ENCODE measurements around the gene NOSTRIN.
"Not testable (repeated sequence)": the region's sequence is repeated elsewhere in the genome, so short reads cannot be mapped to it uniquely, and the experiment has no call there.

NOSTRIN gene

GRCh38 chr2:168790226-168790902 lies 12.1 kb upstream of the NOSTRIN start:
- DNase-seq, result no peak

- DNase-seq, result not testable (repeated sequence)
Measured at GRCh38 chr2:168791140-168791539, 11.3 kb upstream of the NOSTRIN start.

GRCh38 chr2:168793596-168793995 lies 8.8 kb upstream of the NOSTRIN start:
- DNase-seq, result no peak

GRCh38 chr2:168794968-168795367 lies 7.5 kb upstream of the NOSTRIN start:
- DNase-seq, result no peak

GRCh38 chr2:168796090-168796577 lies 6.3 kb upstream of the NOSTRIN start:
- no peak for DNase-seq

- DNase-seq, result no peak
Measured at GRCh38 chr2:168796583-168797285, 5.7 kb upstream of the NOSTRIN start.

GRCh38 chr2:168797286-168797655 lies 5.2 kb upstream of the NOSTRIN start:
- no peak for DNase-seq

- no peak for DNase-seq
Measured at GRCh38 chr2:168798076-168798887, 4.2 kb upstream of the NOSTRIN start.

- DNase-seq, result no peak
Measured at GRCh38 chr2:168798888-168799410, 3.5 kb upstream of the NOSTRIN start.

GRCh38 chr2:168801471-168801870 lies 966 bp upstream of the NOSTRIN start:
- no peak for DNase-seq

- no peak for DNase-seq
Measured at GRCh38 chr2:168802859-168803725, 655 bp downstream of the NOSTRIN start.

GRCh38 chr2:168804214-168804613 lies 1.8 kb downstream of the NOSTRIN start:
- DNase-seq, result no peak

GRCh38 chr2:168805615-168806014 lies 3.2 kb downstream of the NOSTRIN start:
- no peak for DNase-seq

GRCh38 chr2:168809537-168809936 lies 7.1 kb downstream of the NOSTRIN start:
- DNase-seq, result no peak

- no peak for DNase-seq
Measured at GRCh38 chr2:168810235-168810634, 7.8 kb downstream of the NOSTRIN start.

- no peak for DNase-seq
Measured at GRCh38 chr2:168811696-168812095, 9.3 kb downstream of the NOSTRIN start.

- no peak for DNase-seq
Measured at GRCh38 chr2:168814046-168814445, 11.6 kb downstream of the NOSTRIN start.

- no peak for DNase-seq
Measured at GRCh38 chr2:168814939-168815907, 12.8 kb downstream of the NOSTRIN start.

- no peak for DNase-seq
Measured at GRCh38 chr2:168816369-168816768, 13.9 kb downstream of the NOSTRIN start.

GRCh38 chr2:168819050-168819715 lies 16.7 kb downstream of the NOSTRIN start:
- DNase-seq, result no peak

Data from CD4-positive, alpha-beta T cell treated with Interleukin-4 for 4 hours (primary cell).